GM18498 (cell line): ENCODE measurements around the gene NRXN3.

Source experiments
- ATAC-seq: cut with Tn5 transposase; IDR thresholded peaks from one replicate; pipeline ENCODE4 v1.9.1; 2021; ENCODE audit warnings: mild to moderate bottlenecking, moderate library complexity; ENCODE audit not compliant: unreplicated experiment

NRXN3 gene

GRCh38 chr14:79544698-79545070, 1374.5 kb downstream of the NRXN3 start:
- no peak for ATAC-seq

- no peak for ATAC-seq
Observed at GRCh38 chr14:79548836-79549235, 1378.7 kb downstream of the NRXN3 start.

- ATAC-seq: no peak
Observed at GRCh38 chr14:79549515-79549914, 1379.3 kb downstream of the NRXN3 start.

DNA sequence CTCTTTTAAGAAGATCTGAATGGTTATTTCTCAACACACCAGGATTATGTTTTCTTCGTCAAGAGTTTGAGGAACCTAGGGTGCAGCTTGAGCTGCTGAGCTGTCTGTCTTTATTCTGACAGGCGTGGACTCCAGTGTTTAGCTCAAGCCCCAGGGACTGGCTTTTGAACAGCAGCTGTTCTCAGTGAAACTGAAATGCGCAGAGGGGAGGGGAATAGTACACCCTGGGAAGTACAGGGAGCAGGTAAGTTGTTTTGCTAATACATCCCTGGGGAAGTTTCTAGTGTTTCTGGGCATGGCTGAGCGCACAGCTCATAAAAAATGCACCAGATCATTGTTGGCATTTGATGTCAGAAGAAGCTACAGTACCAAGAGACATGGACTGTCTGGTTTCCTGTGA, 1381.3 kb downstream of the NRXN3 start:
- ATAC-seq: no peak

- ATAC-seq: no peak
Observed at GRCh38 chr14:79552778-79553177, 1382.6 kb downstream of the NRXN3 start.

DNA sequence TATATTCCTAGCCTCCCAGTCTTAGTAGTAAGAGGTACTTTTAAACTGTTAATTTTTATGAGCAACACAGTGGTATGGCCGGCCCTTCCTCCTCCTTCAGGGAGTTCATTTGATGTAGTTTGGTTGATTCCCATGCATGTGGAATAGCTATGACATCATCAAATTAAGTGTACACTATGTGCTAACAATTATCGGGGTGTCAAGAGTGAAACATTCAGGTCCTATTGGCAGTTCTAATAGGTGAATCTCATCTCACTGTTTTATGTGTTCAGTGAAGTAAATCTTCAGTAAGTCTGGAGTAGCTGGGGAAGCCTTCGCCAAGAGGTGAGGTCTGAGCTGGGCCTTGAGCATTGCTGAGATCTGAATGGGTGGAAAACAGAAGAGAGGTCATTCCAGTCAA, 1384.6 kb downstream of the NRXN3 start:
- ATAC-seq: no peak

- no peak for ATAC-seq
Observed at GRCh38 chr14:79555429-79555828, 1385.3 kb downstream of the NRXN3 start.

GRCh38 chr14:79557309-79557708, 1387.1 kb downstream of the NRXN3 start:
- no peak for ATAC-seq

DNA sequence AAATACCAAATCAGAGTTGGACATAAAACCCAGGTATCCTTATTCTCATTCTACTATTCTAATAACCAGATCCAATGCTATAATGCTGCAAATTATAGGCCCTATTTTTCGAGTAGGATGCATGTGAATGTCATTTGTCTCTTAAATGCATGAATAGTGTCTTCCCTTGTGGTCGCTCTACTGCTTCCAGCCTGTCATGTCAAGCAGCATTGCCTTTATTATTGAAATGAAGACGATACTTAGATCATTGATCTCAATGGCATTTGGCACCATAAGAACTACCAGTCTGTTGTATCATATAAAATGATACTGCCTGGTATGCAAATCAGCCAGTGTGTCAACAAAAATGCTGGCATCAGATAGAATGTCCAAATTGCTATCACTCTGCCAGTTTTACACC, 1392.0 kb downstream of the NRXN3 start:
- ATAC-seq: no peak

GRCh38 chr14:79564371-79564770, 1394.2 kb downstream of the NRXN3 start:
- no peak for ATAC-seq

DNA sequence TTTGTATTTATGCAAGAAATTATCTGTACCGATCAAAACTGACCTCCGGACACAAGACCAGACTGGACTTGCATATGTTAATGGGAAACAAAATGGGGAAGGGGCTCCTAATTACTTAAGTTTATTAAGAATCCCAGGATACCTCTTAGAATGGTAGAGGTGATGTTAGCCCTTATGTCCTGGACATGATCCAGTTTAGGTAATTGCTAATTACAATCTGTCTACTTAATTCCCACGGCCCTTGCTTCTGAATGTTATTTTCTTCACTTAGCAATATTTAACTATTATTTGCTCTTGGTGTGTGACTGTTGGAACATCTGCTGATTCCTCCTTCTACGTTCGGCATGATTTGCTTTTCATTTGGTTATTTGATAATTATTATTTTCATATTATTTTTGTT, 1397.1 kb downstream of the NRXN3 start:
- ATAC-seq: no peak

- no peak for ATAC-seq
Observed at GRCh38 chr14:79568594-79568993, 1398.4 kb downstream of the NRXN3 start.

- ATAC-seq: no peak
Observed at GRCh38 chr14:79569072-79569471, 1398.9 kb downstream of the NRXN3 start.

- ATAC-seq: no peak
Observed at GRCh38 chr14:79570648-79571047, 1400.5 kb downstream of the NRXN3 start.

DNA sequence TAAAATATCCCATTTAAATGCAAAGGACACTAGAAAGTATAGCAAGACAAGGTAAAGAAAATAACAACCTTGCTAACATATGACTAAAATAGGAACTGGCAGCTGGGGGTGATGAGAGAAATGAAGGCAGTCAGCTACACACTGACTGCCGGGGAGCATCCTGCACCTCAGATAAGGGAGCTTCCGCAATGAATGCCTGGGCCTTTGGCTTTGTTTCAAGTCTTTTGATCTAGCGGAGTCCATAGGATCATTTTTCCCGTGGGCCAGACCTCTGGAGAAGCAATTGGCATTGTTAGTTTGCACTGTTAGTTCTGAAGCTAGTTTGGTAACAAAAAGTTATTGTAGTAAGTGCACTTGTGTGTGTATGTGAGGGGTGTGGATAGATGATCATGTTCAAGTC, 1401.2 kb downstream of the NRXN3 start:
- ATAC-seq: no peak

DNA sequence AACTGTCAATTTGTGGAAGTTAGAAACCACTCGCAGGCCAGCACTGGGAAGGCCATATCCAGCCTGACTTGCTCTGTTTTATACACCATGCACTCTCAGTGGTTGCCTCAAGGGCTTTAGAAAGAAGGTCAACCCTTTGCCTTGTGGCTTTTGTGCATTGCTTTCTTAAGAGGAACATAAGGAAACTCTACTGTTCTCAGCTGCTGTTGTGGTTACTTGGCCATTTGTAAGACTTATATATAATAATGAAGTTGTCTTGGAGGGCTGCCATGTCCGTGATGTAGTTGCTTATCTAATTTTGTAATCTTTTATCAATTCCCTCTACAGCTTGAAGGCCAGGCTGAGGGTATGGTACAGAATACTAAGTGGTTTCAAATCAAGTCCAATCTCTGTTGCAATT, 1403.3 kb downstream of the NRXN3 start:
- ATAC-seq: no peak

DNA sequence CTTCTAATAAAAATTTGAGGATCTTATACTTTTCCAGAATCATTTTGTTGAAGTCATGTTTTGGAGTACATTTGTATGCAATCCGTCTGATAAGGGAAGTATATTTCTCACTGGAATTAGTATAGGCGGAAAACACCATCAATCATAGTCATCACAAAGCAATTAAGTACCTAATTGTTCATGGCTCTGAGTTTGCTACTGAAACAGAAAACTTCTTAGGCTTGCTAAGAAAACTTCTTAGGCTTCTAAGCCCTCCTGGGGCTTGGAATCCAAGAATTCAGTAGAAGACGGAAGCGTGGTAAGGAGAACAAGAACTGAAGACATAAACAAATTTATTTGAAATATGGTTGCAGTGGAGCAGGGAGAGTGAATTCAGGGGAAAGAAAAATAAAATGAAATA, 1404.9 kb downstream of the NRXN3 start:
- no peak for ATAC-seq

- no peak for ATAC-seq
Observed at GRCh38 chr14:79576424-79576823, 1406.3 kb downstream of the NRXN3 start.

- no peak for ATAC-seq
Observed at GRCh38 chr14:79578470-79578869, 1408.3 kb downstream of the NRXN3 start.

DNA sequence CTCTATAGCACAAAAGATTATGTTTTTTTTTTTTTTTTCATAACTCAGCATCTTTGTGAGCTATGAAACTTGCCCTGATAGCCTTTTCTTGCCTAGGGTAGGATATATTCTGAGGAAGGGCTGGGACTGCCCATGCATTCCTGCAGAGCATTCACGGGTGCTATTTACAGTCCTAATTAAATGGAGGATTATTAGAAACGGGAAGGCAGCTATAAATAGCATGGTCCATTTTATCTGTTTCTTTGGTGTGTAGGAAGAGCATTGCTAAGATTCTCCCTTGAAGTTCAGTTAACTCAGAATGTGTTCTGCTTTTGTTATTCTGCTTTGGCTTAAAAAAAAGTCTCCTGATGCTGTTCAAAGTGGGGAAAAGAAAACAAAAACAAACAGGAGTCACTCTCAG, 1410.2 kb downstream of the NRXN3 start:
- ATAC-seq: no peak

DNA sequence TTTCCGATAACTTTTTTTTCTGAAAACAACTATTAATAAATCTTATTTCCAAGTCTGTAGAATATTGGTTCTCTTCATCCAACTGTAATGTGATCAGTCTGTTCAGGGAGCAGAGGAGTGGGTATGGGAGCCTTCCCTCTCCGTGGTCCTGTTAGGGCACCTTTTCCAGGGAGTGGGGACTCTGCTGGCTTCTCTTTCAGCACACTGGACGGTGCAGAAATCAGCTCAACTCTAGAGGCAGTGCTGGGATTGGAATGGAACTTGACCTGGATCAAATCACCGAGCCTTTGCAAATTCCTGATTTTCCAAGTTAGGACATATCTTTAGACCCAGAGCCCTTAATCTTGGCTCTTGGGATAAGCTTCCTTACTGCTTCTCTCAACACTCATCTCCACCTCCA, 1410.7 kb downstream of the NRXN3 start:
- no peak for ATAC-seq

GRCh38 chr14:79581912-79582576, 1411.9 kb downstream of the NRXN3 start:
- no peak for ATAC-seq

DNA sequence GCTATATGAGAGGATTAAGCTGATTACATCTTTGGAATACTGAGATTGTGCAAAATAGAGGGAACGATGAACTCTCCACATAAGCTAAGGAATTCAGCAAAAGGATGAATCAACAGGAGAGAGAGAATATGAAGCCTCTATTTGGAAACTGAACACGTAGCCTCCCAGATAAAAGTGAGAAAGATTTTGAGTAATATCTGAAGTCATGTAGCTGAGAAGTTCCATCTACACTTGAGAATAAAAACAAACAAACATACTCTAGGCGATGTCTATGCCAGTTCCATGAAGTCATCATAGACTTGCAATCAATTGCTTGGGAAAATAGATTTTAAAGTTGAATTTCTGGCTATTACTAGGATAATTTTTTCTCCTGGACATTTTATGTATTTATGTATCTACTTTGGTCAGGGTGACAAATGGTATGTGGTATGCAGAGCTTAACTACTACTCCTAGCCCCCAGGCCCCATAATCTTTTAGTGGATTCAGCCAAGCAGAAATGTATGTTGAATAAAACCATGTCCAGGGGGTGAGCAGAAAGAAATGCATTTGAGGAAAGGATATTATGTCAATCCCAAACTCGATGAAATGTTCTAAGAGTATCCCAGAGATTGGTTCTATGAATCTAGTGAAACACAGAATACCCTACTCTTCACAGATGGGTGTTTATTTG, 1413.7 kb downstream of the NRXN3 start:
- no peak for ATAC-seq
